LHCN-M2 (cell line): ENCODE data around the gene PRKN. TPM values are rescaled to one million over a fixed set of nuclear protein-coding genes. Genes with fewer than 3 reads are reported as not detected.

ENCODE experiments used
- DNase-seq: peaks from one replicate; pipeline ENCODE4 v3.0.0-alpha.2; 2012; ENCODE audit warnings: low read depth
- total RNA-seq: library from RNA; depleted of rRNA; stranded (reverse); fragments of >200 nt; gene quantifications from 2 replicates; pipeline ENCODE4 v1.2.3, GENCODE V29; 2014

The PRKN gene
- total RNA-seq, 1 experiment from 2014 or later: 2.4 TPM

DNA sequence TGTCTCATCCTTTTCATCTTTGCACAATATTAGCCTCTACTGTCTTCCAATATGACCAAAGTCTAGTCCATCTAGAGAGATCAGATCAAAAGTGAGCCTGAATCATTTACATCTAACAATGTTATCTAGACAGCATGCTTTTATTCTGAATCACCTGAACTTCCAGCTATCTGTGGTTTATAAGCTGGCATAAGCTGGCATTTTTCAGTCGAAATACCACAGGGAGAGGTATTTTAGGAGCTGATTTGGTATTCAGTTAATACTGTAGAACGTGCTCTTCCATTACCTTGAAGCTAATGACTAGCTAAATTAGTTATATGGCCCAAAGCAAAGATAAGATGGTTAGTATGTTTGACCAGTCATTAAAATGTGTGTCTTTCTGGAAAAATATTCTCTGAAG is 1265.4 kb downstream of the PRKN start:
- peak; percentile 52 for DNase-seq

DNA sequence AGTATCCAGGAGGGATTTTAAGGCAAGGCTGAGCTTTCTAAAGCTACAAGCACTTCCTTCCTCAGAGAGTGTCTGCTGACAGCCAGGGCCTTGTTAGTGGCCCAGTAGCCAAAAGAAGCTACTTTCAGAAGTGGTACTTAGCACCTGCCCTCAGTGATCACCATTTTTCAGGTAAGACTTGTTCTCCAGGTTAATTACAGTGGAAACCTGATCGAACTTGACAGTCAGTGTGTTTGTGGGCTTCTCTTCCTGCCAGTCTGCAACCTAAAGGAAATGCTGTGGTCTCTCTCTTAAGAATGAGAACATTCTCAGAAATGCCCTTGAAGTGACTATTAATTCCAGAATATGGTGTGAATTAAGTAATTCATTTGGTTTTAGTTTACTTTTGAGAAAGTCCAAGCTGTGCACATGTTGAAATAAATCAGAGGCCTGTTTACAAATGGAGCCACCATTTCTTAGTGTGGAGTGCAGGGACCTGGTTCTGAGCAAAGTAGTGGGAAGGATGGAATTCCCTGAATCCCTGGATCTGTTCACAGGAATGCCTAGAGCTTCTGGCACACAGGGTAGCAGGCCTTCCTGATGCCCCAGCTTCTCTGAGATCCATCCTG is 1268.5 kb downstream of the PRKN start:
- no peak for DNase-seq

- no peak for DNase-seq
Observed at GRCh38 chr6:161458201-161458951, 1269.2 kb downstream of the PRKN start.

GRCh38 chr6:161455848-161456247 is 1271.7 kb downstream of the PRKN start:
- no peak for DNase-seq

GRCh38 chr6:161453558-161453957 is 1274.0 kb downstream of the PRKN start:
- DNase-seq: no peak

DNA sequence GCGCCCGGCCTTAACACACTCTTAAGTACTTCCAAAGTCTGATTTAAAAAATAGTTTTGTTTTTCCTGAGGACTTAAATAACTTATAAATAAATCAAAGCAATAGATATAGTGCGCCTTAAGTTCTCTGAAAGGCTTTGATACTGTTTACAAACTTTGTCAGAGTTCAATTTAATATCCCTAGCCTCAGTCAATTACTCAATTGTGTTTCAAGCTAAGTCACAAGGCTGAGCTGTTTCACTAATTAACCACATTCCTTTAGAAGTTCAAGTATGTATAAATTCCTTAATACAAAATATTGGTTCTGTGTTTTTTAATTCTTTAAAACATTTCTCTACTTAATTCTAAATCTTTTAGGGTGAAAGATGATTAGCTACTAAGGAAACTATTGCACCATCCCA is 1275.3 kb downstream of the PRKN start:
- DNase-seq: no peak

- no peak for DNase-seq
Observed at GRCh38 chr6:161449521-161449920, 1278.0 kb downstream of the PRKN start.

DNA sequence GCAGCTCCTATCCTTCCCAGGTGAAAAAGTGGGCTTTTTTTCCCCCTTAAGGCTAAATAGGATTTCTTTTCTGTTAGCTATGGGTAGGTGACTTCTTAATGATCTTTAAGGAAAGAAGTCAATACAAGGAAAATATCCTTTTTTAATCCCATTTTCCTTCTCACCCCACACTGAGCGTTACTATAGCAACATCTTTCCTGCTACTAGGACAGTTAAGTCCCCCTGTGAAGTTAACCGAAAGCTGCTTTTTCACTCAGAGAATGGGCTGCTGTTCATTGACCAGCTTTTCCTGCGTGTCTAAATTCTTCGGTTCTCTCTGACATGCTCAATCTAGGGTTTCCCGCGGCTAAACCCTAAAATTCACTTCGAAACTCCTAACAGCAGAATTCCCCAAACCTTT is 1280.6 kb downstream of the PRKN start:
- no peak for DNase-seq

- no peak for DNase-seq
Observed at GRCh38 chr6:161446296-161446925, 1281.2 kb downstream of the PRKN start.

DNA sequence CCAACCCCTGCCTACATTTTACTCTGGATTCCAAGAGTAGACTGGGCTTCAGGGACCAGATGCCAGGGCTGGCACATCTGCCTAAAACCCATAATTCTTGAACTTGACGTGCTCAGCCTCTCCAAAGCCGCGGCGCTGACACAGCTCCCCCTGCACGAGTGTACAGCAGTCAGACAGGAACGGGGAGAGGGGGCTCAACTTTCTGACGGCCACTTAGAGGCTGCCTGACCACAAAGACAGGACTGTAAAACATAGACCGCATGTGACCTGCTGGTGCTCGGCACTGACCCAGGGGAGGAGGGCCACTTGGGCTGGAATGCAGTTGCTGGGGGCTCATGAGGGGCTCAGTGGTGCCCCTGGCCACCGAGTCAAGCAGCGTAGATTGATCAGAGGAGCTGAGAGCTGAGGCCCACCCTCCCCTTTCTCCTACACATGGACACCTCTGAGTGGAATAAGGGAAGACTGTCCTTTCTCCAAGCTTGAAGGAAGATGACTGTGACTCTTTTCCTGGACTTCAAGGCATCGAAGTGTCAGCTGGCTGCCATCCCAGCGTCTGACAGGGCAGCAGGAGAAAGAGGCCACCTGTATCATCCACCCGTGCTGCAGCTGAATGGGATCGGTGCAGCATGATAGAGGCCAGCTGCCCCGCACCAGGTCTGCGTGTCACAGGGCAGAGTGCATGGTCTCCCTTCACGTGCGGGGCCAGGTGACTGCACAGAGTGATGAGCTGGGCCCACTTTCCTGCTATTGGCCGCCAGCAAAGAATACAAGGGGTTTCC is 1282.4 kb downstream of the PRKN start:
- DNase-seq: peak; percentile 68

GRCh38 chr6:161444464-161444863 is 1283.1 kb downstream of the PRKN start:
- peak; percentile 82 for DNase-seq

- DNase-seq: peak; percentile 52
Observed at GRCh38 chr6:161443848-161444247, 1283.7 kb downstream of the PRKN start.

- no peak for DNase-seq
Observed at GRCh38 chr6:161442420-161442819, 1285.1 kb downstream of the PRKN start.

- no peak for DNase-seq
Observed at GRCh38 chr6:161440299-161440698, 1287.3 kb downstream of the PRKN start.

GRCh38 chr6:161439093-161439492 is 1288.5 kb downstream of the PRKN start:
- peak; percentile 95 for DNase-seq

DNA sequence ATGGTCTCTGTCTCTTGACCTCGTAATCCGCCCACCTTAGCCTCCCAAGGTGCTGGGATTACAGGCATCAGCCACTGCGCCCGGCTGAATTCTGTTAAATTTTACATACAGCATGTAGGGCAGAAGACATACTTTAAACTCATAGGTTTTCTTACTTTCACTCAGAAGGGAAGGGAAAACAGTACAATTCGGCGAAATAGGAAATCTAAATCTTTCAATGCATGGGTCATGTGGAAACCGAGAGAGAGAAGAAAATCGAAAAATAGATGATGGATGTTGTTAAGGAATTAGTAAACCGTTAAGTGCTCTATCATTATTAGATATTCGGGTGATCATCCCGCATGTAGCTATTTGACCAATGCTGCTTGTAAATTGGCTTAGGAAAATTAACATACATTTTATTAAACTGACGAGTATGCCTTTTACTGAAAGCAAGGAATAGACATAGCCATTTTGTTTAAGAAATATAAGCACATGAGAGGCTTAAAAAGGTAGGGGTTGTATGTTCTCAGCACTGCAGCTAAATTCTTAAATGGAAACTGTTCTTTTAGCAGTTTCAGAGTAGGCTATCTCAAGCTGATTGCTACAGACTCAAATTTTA is 1289.0 kb downstream of the PRKN start:
- DNase-seq: no peak

DNA sequence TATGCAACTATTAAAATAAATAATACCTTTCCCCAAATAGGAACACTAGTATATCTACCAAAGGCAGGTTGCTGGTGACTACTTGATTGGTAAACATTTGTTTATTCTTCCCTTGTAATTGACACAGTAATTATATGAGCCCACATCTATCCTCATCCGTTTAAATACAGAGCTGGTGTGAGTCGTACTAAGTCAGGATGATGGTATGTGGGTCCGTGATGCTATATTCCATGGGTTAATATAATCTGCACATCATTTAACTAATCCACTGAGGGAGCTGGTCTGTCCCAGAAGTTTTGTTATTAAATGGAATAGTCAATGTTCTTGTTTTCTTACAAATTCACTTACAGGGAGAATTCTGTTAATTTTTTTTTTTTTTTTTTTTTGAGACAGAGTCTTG is 1289.7 kb downstream of the PRKN start:
- peak; percentile 42 for DNase-seq

DNA sequence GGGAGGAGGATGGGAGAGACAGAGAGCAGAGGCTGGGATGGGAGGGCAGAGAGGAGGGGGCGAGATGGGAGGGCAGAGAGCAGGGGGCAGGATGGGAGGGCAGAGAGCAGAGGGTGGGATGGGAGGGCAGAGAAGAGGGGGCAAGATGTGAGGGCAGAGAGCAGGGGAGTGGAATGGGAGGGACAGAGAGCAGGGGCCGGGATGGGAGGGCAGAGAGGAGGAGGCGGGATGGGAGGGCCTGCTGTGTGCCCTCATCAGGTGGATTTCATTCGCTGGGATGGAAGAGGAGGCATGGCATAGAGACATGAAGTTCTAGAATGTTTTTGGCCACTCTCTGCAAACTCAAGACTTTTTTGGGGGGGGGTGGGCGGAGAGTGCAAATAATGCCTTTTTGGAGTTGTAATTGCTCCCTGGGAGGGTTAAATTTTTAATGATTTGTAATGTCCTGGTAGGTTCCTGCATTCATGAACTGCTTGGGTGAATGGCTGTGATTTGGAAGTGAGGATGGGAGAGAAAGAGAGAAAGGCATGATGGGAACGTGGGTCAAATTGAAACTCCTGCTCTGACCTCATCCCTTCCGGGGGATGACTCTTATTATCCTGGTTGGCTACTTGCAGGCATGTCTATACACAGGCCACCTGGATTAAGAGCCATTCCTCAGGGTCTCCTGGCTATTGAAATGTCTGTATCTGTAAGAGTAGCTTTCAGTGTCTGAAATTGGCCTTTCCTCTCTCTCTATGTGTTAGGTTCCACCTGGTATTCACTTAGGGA is 1291.3 kb downstream of the PRKN start:
- DNase-seq: no peak

DNA sequence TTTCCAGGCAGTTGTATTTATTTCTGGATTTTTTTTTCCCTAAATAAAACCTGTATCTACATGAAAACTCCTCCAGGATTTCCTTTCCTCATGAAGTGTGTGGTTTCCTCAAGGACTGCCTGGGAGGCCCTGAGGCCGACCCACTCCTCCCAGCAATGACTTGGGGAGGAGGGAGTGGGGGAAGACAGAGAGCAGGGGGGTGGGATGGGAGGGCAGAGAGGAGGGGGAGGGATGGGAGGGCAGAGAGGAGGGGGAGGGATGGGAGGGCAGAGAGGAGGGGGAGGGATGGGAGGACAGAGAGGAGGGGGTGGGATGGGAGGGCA is 1291.9 kb downstream of the PRKN start:
- no peak for DNase-seq

DNA sequence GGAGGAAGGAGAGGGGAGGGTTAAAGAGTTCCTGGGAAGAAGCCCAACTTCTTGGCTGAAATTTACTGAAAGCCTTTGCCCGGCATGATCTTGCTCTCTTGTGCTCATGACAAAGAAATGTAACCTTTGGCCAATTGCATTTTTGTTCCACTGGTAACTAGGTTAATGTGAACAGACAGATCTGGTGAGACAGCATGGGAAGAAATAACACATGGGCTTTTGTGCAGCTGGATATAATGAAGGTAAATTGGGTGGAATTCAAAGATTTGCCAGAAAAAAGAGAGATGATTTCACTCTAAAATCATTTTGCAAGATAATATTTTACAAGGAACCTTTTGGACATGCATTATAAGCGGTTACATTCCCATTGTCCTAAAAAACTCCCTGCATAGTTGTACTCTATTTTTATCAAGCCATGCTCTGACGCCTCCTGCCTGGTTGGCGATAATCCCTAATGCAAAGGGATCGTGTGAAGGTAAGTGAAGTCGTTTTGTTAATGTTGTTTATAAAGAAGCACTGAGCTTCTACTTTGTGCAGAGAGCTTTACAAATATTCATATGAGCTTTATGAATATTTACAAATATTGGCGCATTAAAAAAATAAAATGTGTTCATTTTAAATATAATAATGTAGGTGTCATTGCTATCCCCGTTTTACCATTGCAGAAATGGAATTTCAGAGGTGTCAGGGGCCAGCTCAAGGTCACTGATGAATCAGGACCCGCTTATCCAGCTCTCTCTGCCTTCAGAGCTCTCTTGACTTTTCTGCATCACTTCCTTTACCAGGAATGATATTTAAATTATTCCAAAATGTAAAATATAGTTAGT is 1292.4 kb downstream of the PRKN start:
- peak; percentile 86 for DNase-seq
